ENCODE results near the gene CSMD2.

CSMD2 gene

GRCh38 chr1:33826311-33826710 is 338.7 kb downstream of the CSMD2 start:
- H3K4me1 Mint-ChIP-seq (ENCODE audit: low read depth), result no peaks in the 10 kb centered on the region
- H3K4me3 Mint-ChIP-seq, result no peak overlapping the region
- no peaks in the 10 kb centered on the region for H3K36me3 Mint-ChIP-seq (ENCODE audit: low read depth)
- no peak overlapping the region for H3K27ac Mint-ChIP-seq
- H3K27me3 Mint-ChIP-seq, result peaks cover 12% of the 10 kb centered on the region
- no peaks in the 10 kb centered on the region for H3K9me3 Mint-ChIP-seq
- DNase-seq, result no peak

- DNase-seq, result no peak
- H3K4me1 Mint-ChIP-seq (ENCODE audit: low read depth), result no peaks in the 10 kb centered on the region
- no peak overlapping the region for H3K27ac Mint-ChIP-seq
- peaks cover 12% of the 10 kb centered on the region for H3K27me3 Mint-ChIP-seq
- no peaks in the 10 kb centered on the region for H3K9me3 Mint-ChIP-seq
- H3K4me3 Mint-ChIP-seq, result no peak overlapping the region
- no peaks in the 10 kb centered on the region for H3K36me3 Mint-ChIP-seq (ENCODE audit: low read depth)
Measured at GRCh38 chr1:33825506-33825905, 339.5 kb downstream of the CSMD2 start.

GRCh38 chr1:33824971-33825370 is 340.1 kb downstream of the CSMD2 start:
- H3K4me3 Mint-ChIP-seq, result no peak overlapping the region
- H3K9me3 Mint-ChIP-seq, result no peaks in the 10 kb centered on the region
- no peak overlapping the region for H3K27ac Mint-ChIP-seq
- DNase-seq, result no peak
- no peaks in the 10 kb centered on the region for H3K36me3 Mint-ChIP-seq (ENCODE audit: low read depth)
- H3K4me1 Mint-ChIP-seq (ENCODE audit: low read depth), result no peaks in the 10 kb centered on the region
- peaks cover 12% of the 10 kb centered on the region for H3K27me3 Mint-ChIP-seq

GRCh38 chr1:33824321-33824720 is 340.7 kb downstream of the CSMD2 start:
- Mint-ChIP-seq H3K9me3 (no peaks in the 10 kb centered on the region), H3K27me3 (peaks cover 12% of the 10 kb centered on the region), H3K4me3 (no peak overlapping the region), H3K4me1 (ENCODE audit: low read depth) (no peaks in the 10 kb centered on the region), H3K27ac (no peak overlapping the region), H3K36me3 (ENCODE audit: low read depth) (no peaks in the 10 kb centered on the region)
- DNase-seq, result no peak

DNA sequence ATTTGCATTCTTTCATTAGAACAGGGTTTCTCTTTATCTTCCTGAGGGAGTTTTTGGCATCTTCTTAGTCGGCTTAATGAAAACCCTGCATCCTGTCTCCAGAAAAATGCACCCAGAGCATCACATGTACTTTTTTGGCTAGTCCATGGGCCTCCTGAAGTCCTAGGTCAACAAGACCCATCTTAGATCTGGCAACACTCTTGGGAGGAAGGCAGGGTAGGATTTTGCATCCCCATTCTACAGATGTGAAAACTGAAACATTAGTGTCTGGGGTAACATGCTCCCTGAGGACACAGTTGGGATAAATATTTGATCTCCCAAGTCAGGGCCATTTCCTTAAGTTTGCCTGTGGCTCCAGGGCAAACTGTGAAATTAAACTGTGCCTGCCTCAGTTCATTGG is 341.2 kb downstream of the CSMD2 start:
- H3K27ac Mint-ChIP-seq, result no peak overlapping the region
- H3K4me3 Mint-ChIP-seq, result no peak overlapping the region

GRCh38 chr1:33823401-33823800 is 341.6 kb downstream of the CSMD2 start:
- DNase-seq, result no peak
- H3K4me3 Mint-ChIP-seq, result no peak overlapping the region
- H3K9me3 Mint-ChIP-seq, result no peaks in the 10 kb centered on the region
- H3K27me3 Mint-ChIP-seq, result peaks cover 12% of the 10 kb centered on the region
- H3K4me1 Mint-ChIP-seq (ENCODE audit: low read depth), result no peaks in the 10 kb centered on the region
- H3K36me3 Mint-ChIP-seq (ENCODE audit: low read depth), result no peaks in the 10 kb centered on the region
- H3K27ac Mint-ChIP-seq, result no peak overlapping the region

More for the DNA sequence above, 341.2 kb downstream of the CSMD2 start:
- H3K27me3 Mint-ChIP-seq, result peaks cover 12% of the 10 kb centered on the region
- no peaks in the 10 kb centered on the region for H3K4me1 Mint-ChIP-seq (ENCODE audit: low read depth)
- no peaks in the 10 kb centered on the region for H3K9me3 Mint-ChIP-seq
- DNase-seq, result no peak
- H3K36me3 Mint-ChIP-seq (ENCODE audit: low read depth), result no peaks in the 10 kb centered on the region

- Mint-ChIP-seq H3K4me1 (ENCODE audit: low read depth) (no peaks in the 10 kb centered on the region), H3K36me3 (ENCODE audit: low read depth) (no peaks in the 10 kb centered on the region), H3K9me3 (no peaks in the 10 kb centered on the region), H3K4me3 (no peak overlapping the region), H3K27ac (no peak overlapping the region), H3K27me3 (peaks cover 11% of the 10 kb centered on the region)
- no peak for DNase-seq
Measured at GRCh38 chr1:33822396-33822795, 342.6 kb downstream of the CSMD2 start.

- no peak overlapping the region for H3K4me3 Mint-ChIP-seq
- H3K36me3 Mint-ChIP-seq (ENCODE audit: low read depth), result no peaks in the 10 kb centered on the region
- peaks cover 4% of the 10 kb centered on the region for H3K27me3 Mint-ChIP-seq
- H3K4me1 Mint-ChIP-seq (ENCODE audit: low read depth), result no peaks in the 10 kb centered on the region
- no peak overlapping the region for H3K27ac Mint-ChIP-seq
- DNase-seq, result no peak
- no peaks in the 10 kb centered on the region for H3K9me3 Mint-ChIP-seq
Measured at GRCh38 chr1:33821291-33821690, 343.7 kb downstream of the CSMD2 start.

- no peak for DNase-seq
- Mint-ChIP-seq H3K4me1 (ENCODE audit: low read depth) (no peaks in the 10 kb centered on the region), H3K36me3 (ENCODE audit: low read depth) (no peaks in the 10 kb centered on the region), H3K4me3 (no peak overlapping the region), H3K27me3 (peaks cover 5% of the 10 kb centered on the region), H3K9me3 (no peaks in the 10 kb centered on the region), H3K27ac (no peak overlapping the region)
Measured at GRCh38 chr1:33820804-33821203, 344.2 kb downstream of the CSMD2 start.

DNA sequence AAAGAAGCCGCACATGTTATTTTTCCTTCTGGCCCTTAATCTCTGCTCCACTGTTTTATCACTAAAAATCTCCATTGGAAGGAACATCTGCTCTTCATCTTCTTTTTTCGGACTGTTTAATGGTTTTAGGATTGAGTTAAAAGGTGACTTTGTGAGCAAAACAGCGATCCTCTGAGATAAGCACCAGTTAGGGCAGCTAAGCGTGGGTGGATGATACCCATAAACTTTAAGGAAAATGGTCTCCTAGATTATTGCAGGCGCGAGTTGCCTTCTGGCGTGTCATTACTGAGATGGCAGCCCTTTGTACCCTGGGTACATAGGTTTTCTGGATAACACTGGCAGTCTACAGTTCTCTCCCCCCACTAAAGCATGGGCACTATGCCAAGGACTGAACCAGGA is 345.1 kb downstream of the CSMD2 start:
- H3K9me3 Mint-ChIP-seq, result no peaks in the 10 kb centered on the region
- peaks cover 11% of the 10 kb centered on the region for H3K27me3 Mint-ChIP-seq
- H3K27ac Mint-ChIP-seq, result no peak overlapping the region
- no peaks in the 10 kb centered on the region for H3K36me3 Mint-ChIP-seq (ENCODE audit: low read depth)
- H3K4me1 Mint-ChIP-seq (ENCODE audit: low read depth), result no peaks in the 10 kb centered on the region
- no peak for DNase-seq
- no peak overlapping the region for H3K4me3 Mint-ChIP-seq

- DNase-seq, result no peak
- no peaks in the 10 kb centered on the region for H3K36me3 Mint-ChIP-seq (ENCODE audit: low read depth)
- H3K9me3 Mint-ChIP-seq, result no peaks in the 10 kb centered on the region
- no peak overlapping the region for H3K4me3 Mint-ChIP-seq
- no peaks in the 10 kb centered on the region for H3K4me1 Mint-ChIP-seq (ENCODE audit: low read depth)
- H3K27me3 Mint-ChIP-seq, result peaks cover 16% of the 10 kb centered on the region
- no peak overlapping the region for H3K27ac Mint-ChIP-seq
Measured at GRCh38 chr1:33819290-33819912, 345.6 kb downstream of the CSMD2 start.

- H3K9me3 Mint-ChIP-seq, result no peaks in the 10 kb centered on the region
- no peak overlapping the region for H3K4me3 Mint-ChIP-seq
- H3K27ac Mint-ChIP-seq, result no peak overlapping the region
- H3K4me1 Mint-ChIP-seq (ENCODE audit: low read depth), result no peaks in the 10 kb centered on the region
- no peaks in the 10 kb centered on the region for H3K36me3 Mint-ChIP-seq (ENCODE audit: low read depth)
- DNase-seq, result no peak
- peaks cover 18% of the 10 kb centered on the region for H3K27me3 Mint-ChIP-seq
Measured at GRCh38 chr1:33818071-33818470, 347.0 kb downstream of the CSMD2 start.

DNA sequence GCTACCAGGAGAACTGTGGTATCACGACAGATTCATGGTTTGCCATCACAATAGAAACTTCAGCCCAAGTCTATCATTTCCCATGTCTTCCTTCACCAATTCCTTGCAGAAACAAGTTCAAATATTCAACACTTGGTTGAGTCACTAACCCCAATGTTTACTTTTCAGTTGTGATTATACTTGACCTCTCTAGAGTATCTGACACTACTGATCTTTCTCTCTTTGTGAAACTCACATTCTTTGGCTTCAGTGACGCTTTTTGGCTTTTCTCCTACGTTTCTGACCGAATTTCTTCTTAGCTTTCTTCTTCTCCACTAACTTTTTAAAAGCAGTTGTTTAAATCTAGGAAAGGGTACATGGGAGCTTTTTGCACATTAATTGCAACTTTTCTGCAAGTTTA is 350.0 kb downstream of the CSMD2 start:
- DNase-seq, result no peak
- Mint-ChIP-seq H3K27me3 (peaks cover 21% of the 10 kb centered on the region), H3K4me3 (no peak overlapping the region)

DNA sequence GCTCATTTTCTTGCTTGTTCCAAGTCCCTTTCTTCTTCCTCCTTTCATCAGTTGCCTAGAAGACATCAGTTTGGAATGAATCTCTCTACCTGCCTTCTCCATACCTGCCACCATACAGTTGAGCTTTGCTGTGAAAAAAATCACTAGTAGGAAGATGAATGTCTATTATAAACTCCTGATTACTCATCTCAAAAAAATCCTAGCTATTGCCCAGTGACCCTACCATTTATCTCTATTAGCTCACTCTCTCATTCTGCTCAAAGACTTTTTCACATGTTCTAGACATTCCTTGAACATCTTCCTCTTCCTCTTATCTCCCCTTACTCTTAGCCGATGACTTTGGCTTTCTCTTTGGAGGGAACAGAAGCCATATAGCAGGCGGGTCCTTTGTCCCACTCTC is 350.9 kb downstream of the CSMD2 start:
- DNase-seq, result no peak
- Mint-ChIP-seq H3K27me3 (peaks cover 21% of the 10 kb centered on the region), H3K27ac (no peak overlapping the region), H3K9me3 (peaks cover 2% of the 10 kb centered on the region), H3K4me1 (ENCODE audit: low read depth) (no peaks in the 10 kb centered on the region), H3K4me3 (no peak overlapping the region), H3K36me3 (ENCODE audit: low read depth) (no peaks in the 10 kb centered on the region)

More for the DNA sequence above, 350.0 kb downstream of the CSMD2 start:
- Mint-ChIP-seq H3K9me3 (no peaks in the 10 kb centered on the region), H3K36me3 (ENCODE audit: low read depth) (no peaks in the 10 kb centered on the region), H3K27ac (no peak overlapping the region), H3K4me1 (ENCODE audit: low read depth) (no peaks in the 10 kb centered on the region)

GRCh38 chr1:33810571-33810970 is 354.5 kb downstream of the CSMD2 start:
- Mint-ChIP-seq H3K36me3 (ENCODE audit: low read depth) (no peaks in the 10 kb centered on the region), H3K27me3 (peaks cover 22% of the 10 kb centered on the region), H3K4me3 (no peak overlapping the region), H3K27ac (no peak overlapping the region), H3K4me1 (ENCODE audit: low read depth) (no peaks in the 10 kb centered on the region), H3K9me3 (peaks cover 23% of the 10 kb centered on the region)
- DNase-seq, result no peak

DNA sequence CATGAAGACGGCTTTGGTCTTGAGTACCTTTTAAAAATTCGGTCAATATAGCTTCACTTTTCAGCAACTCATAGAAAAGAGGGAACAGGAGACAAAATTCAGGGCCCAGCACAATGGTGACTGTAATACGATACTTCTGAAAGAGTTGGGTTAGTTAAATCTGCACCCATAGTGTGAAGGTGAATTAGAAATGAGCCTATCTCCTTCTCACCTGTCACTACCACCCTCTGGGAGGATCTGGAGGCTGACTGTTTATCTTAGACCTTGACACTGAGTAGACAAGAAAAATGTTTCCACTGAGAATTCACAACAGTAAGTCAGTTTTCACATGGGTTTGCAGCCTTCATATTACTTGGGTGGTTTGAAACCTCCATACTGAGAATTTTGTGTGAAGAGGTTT is 359.0 kb downstream of the CSMD2 start:
- H3K4me3 Mint-ChIP-seq, result no peak overlapping the region
- peaks cover 10% of the 10 kb centered on the region for H3K27me3 Mint-ChIP-seq
- peaks cover 23% of the 10 kb centered on the region for H3K9me3 Mint-ChIP-seq
- H3K4me1 Mint-ChIP-seq (ENCODE audit: low read depth), result no peaks in the 10 kb centered on the region
- no peak for DNase-seq
- no peaks in the 10 kb centered on the region for H3K36me3 Mint-ChIP-seq (ENCODE audit: low read depth)
- H3K27ac Mint-ChIP-seq, result no peak overlapping the region
